ENCODE results near the gene NTM.
"Not testable (repeated sequence)": the region's sequence is repeated elsewhere in the genome, so short reads cannot be mapped to it uniquely, and the experiment has no call there.

NTM gene

GRCh38 chr11:131675121-131675888 is 304.9 kb downstream of the NTM start:
- no peak for DNase-seq

DNA sequence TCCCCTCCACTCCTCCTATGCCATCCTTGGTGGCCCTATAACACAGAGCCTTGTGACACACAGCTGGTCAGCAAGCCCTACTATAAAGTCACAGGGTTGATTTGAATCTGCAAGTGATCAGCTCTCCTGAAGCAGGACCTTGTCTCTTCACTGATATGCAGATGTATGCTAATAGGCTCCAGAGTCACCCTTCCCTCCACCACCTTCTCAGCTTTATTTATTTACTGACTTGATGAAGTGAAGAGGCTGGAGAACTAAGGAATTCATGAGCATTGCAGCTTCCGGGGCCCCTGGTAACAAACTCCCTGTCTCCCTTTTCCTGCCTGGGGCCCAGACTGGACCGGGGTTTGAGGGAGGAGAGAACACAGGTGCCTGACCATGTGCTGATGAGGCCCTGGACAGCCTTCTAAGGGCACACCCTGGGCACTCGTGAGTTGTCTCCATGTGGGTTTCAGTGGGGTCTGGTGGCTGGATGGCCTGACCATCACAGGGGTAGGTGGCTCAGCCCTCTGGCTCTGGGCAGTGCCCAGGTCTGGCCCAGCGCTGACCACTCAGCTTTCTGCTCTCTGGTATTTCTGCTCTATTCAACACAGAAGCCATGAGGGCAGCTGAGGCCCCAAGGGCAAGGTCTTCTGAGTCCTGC is 307.5 kb downstream of the NTM start:
- DNase-seq = no peak

DNA sequence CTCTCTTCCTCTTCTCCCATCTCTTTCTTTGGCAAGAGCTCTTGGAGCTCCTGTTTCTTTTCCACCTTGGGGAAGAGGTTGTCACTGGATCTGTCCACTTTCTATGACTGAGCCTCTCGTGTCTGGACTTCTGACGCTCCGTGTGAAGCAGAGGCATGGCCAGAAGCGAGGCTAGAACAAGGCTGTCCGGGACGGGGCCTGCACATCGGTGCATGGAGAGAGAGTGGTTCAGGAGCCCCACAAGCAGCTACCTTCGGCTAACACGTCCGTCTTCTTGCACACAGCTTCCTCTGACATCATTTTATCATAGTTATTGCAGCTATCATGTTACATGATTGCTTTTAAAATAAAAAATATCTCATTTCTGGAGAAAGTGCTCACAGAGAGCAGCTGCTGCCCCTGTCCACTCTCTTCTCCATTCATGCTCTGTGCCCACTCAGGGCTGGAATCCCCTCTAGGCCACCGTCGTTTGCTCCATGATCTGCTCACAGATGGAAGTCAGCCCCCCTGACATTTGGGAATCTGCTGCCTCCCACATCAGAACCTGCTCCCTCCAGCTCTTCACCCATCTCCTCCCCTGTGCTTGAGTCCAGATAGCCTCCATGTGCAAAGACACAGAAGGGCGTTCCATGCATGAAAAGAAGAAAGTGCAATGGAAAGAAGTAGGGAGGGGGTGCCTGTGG is 308.4 kb downstream of the NTM start:
- no peak for DNase-seq

- DNase-seq = not testable (repeated sequence)
These were observed 310.0 kb downstream of the NTM start for GRCh38 chr11:131680448-131680847.

GRCh38 chr11:131681920-131682319 is 311.5 kb downstream of the NTM start:
- DNase-seq = no peak

GRCh38 chr11:131682373-131683015 is 312.1 kb downstream of the NTM start:
- DNase-seq = no peak

DNA sequence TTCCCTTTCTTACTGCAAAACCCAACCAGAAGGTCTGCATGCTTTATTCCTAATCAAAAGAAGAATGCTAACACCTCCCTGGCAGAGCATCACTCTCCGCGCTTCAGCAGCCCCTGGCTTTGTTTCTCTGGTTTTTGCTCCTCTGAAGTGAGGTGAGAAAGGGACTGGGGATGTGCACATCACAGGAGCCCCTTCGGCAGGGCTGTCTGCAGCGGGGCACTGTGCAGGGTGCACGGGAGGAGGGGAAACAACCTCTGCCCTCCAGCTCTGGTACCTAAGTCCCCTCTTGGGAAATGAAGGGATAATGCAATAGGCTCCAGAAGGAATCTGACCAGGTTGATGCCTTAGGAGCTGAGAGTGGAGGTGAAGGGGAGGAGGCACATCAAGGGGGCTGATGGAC is 312.7 kb downstream of the NTM start:
- DNase-seq = no peak

- no peak for DNase-seq
These were observed 313.3 kb downstream of the NTM start for GRCh38 chr11:131683666-131684065.

GRCh38 chr11:131684111-131685060 is 314.0 kb downstream of the NTM start:
- DNase-seq = no peak

DNA sequence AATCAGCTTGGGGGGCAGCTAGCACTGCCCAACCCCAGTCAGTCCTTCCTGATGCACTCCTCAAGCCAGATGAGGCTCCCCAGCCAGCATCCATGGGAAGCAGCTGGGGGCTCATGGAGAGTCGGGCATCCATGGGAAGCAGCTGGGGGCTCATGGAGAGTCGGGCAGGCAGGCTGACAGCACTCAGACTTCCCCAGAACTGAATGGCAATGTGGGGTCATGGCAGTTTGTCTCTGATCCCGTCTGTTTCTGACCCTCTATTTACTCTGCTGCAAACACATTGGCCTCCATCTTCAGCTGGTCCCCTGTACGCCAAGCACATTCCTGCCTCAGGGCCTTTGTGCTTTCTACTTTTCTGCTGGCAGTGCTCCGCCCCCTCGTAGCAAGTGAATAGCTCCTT is 314.8 kb downstream of the NTM start:
- DNase-seq = no peak

- DNase-seq = no peak
These were observed 315.5 kb downstream of the NTM start for GRCh38 chr11:131685906-131686305.

GRCh38 chr11:131686836-131687235 is 316.4 kb downstream of the NTM start:
- no peak for DNase-seq

DNA sequence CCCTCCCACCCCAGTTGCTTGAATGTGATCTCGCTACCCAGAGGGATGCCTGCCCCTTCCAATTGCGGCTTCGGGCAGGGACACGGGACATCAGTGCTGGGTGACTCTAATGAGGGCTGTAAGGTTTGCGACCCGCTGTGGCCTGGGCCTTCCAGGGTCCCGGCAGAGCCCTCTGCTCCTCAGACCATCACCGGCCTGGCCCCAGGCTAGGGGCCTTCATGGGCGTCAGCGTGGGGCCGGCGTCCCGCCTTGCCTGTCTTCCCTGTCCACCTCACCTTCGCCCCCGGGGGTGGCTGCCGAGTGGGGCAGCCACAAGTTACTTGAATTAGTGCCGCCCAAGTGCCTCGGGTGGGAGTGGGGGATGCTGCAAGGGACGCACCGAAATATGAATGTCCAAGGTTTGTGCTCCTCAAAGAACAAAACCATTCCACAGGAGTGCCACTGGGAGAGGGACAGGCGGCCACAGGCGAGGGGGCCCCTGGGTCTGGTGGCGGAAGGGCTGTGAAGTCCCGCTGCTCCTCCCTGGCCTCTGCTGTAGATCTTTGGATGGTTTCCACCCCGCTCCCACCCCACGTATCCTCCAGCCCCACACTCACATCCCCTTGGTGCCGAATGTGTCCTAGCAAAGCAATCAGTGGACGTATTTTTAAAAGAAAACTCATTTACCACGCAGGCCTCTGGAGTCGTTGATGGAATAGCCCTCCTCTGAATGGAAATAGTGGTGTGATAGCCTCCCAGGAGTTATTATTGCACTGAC is 317.1 kb downstream of the NTM start:
- DNase-seq = no peak

DNA sequence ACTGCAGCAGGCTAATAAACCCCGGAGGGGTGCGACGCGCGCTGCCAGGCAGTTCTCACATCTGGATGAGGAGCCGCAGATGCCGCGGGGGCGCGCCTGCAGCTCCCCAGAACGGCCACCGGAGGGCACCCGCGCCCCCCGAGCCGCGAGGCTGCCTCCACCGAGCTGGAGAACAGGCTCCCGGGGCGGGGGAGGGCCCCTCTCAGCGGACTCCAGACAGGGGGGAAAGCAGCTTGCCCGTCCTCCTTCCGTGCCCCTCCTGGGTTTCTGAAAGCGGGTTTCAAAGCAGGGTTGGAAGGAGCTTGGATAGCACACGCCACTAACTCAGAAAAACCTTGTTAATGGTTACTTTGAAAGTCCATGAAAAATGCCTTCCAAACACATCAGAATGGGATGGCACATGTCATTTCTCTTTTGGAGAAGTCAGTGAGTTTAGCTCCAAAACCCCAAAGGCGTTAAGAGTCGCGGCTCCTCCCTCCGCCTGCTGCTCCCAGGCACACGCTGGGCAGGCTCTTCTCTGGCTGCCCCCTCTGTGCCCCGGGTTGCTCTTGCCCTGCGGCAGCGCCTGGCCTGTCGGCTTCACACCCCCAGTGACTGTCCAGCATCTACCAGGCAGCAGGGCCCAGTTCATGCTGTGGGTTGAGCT is 317.8 kb downstream of the NTM start:
- DNase-seq = peak; percentile 26

DNA sequence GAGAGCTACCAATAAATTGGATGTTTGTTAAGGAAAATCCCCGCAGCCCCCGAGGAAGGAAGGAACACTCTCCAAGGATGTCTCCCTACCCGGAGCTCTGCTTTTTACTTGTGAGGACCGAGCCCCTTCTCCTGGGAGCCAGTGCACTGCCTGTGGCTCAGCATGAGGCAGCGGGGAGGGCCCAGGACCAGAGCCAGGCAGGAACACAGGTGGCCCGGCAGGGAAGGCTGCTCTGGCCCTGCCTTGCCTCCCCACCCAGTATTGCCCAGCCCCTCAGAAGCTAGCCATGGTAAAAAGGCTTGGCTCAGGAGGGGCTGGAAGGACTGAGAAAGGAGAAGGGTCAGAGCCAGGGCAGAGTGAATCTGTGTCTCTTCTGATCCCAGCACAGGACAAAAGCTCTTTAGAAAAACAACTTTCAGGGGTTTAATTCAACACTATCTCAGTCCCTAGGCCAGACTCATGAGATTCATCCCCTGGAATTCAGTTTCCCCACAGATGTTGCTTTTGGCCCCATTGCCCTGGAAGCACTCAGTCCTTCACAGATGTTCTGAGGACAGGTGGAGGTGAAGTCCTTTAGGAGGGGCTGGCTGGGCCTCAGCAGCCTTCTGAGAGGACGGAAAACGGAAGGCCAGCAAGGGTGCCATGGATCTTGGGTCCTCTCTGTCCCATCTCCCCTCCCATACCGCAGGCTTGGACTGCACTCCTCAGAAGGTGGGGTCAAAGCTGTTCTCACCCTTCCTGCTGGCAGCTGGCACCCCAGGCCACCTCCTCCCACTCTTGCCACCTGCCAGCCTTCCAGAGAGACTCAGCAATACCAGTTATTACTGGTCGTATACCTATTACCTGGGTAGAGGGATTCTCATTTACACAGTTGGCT is 318.9 kb downstream of the NTM start:
- DNase-seq = no peak

- no peak for DNase-seq
These were observed 319.9 kb downstream of the NTM start for GRCh38 chr11:131690362-131690761.

DNA sequence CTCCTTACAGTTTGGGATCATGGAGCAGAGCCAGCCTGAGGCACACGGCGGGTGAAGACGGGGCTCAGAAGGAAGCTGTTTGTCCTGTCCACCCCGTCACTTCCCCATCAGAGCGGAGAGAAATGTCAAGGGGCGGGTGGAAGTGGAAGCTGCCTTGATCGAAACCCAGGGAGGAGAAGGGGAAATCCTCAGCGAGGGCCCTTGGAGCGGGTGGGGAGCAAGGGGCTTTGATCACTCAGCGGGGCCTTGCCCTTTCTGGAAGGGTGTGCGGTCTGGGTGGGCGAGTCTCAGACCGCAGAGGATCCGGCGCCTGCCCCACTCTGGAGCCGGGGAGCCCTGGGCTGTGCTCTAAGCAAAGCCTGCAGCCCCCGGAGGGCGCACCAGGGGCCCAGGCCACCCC is 320.4 kb downstream of the NTM start:
- no peak for DNase-seq

GRCh38 chr11:131691181-131692041 is 321.0 kb downstream of the NTM start:
- DNase-seq = no peak

DNA sequence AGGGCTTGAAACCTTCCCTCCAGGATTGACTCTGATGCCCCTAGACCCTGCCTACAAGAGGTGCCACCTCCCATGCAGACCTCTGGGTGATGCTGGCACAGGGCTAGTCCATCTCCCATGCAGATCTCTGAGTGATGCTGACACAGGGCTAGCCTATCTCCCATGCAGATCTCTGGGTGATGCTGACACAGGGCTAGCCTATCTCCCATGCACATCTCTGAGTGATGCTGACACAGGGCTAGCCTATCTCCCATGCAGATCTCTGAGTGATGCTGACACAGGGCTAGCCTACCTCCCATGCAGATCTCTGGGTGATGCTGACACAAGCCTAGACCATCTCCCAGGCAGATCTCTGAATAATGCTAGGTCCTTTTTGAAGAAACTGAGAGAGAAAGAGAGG is 321.7 kb downstream of the NTM start:
- no peak for DNase-seq
